ENCODE measurements around the gene CTTNBP2. TPM values are rescaled to one million over a fixed set of nuclear protein-coding genes. Genes with fewer than 3 reads are reported as not detected.

The CTTNBP2 gene
- total and polyA plus RNA-seq, 9 donors: 2.6 to 18.4 (median 10.0) TPM

DNA sequence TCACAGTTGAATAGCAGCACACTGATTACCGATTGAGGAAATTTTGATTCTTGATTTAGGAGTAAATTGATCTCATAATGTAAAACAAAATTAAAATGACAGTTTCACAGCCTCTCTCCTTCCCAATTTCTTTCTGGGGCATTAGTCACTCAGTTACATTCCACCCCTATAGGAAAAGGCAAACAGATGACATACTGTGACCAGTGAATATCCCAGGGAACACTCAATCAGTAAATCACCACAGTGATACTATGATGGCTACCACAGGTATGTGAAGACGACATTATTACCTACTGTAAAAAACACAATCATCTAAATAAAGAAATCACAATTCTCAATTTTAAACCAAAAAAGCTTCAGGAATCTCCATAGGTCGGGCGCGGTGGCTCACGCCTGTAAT, 15.5 kb downstream of the CTTNBP2 start:
- TF ChIP-seq POLR2A (IDR thresholded peaks at IDR 0.05) (no peak), EP300 (IDR thresholded peaks at IDR 0.05) (no peak)
- TF ChIP-seq, protein P1, sequence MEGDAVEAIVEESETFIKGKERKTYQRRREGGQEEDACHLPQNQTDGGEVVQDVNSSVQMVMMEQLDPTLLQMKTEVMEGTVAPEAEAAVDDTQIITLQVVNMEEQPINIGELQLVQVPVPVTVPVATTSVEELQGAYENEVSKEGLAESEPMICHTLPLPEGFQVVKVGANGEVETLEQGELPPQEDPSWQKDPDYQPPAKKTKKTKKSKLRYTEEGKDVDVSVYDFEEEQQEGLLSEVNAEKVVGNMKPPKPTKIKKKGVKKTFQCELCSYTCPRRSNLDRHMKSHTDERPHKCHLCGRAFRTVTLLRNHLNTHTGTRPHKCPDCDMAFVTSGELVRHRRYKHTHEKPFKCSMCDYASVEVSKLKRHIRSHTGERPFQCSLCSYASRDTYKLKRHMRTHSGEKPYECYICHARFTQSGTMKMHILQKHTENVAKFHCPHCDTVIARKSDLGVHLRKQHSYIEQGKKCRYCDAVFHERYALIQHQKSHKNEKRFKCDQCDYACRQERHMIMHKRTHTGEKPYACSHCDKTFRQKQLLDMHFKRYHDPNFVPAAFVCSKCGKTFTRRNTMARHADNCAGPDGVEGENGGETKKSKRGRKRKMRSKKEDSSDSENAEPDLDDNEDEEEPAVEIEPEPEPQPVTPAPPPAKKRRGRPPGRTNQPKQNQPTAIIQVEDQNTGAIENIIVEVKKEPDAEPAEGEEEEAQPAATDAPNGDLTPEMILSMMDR (IDR thresholded peaks at IDR 0.05): no peak
- Histone ChIP-seq H3K36me3 (no peaks in the 10 kb centered on the region), H3K27ac (no peak overlapping the region), H3K4me3 (no peak overlapping the region), H3K27me3 (no peaks in the 10 kb centered on the region), H3K9me3 (no peaks in the 10 kb centered on the region), H3K4me1 (ENCODE audit: insufficient read depth) (no peaks in the 10 kb centered on the region)
- DNase-seq: no peak
- 93 to 97% (median 96%) methylated on average over 6 of the region's 6 CpGs for WGBS, 3 donors
- intact Hi-C loops (cut with DNase I): no loop called here

- intact Hi-C loops (cut with DNase I): no loop called here
- Histone ChIP-seq H3K27me3 (no peaks in the 10 kb centered on the region), H3K27ac (no peak overlapping the region), H3K4me3 (no peak overlapping the region), H3K9me3 (no peaks in the 10 kb centered on the region), H3K36me3 (no peaks in the 10 kb centered on the region), H3K4me1 (ENCODE audit: insufficient read depth) (no peaks in the 10 kb centered on the region)
- TF ChIP-seq POLR2A (IDR thresholded peaks at IDR 0.05) (no peak), EP300 (IDR thresholded peaks at IDR 0.05) (no peak)
- TF ChIP-seq, protein P1 (IDR thresholded peaks at IDR 0.05): no peak
- DNase-seq: no peak
Measured at GRCh38 chr7:117856196-117856595, 17.0 kb downstream of the CTTNBP2 start.

GRCh38 chr7:117854186-117854585, 19.1 kb downstream of the CTTNBP2 start:
- TF ChIP-seq, protein P1 (IDR thresholded peaks at IDR 0.05): no peak
- TF ChIP-seq EP300 (IDR thresholded peaks at IDR 0.05) (no peak), POLR2A (IDR thresholded peaks at IDR 0.05) (no peak)
- H3K27me3 ChIP-seq: no peaks in the 10 kb centered on the region
- no peak for DNase-seq
- H3K27ac ChIP-seq: no peak overlapping the region
- H3K4me1 ChIP-seq (ENCODE audit: insufficient read depth): no peaks in the 10 kb centered on the region
- H3K9me3 ChIP-seq: no peaks in the 10 kb centered on the region
- WGBS, 3 donors: 89 to 91% (median 89%) methylated on average over 1 of the region's 1 CpG
- intact Hi-C loops (cut with DNase I): no loop called here
- no peak overlapping the region for H3K4me3 ChIP-seq
- no peaks in the 10 kb centered on the region for H3K36me3 ChIP-seq

DNA sequence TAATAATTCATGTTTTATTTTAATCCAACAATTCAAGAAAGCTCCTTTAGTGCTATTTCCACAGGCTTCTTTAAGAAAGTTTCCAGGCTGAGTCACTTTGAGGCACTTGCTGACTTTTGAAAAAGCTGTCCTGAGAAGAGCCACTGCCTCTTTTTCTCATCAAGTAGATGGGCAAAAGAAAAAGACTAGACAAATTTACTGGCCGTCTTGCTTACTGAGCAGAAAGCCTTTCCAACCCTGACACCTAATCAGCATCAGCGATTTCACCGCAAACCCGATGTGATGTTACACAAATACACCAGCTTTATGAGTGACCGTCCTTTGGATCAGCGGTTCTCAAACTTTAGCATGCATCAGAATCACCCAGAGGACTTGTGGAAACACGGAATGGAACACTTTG, 24.3 kb downstream of the CTTNBP2 start:
- Histone ChIP-seq H3K9me3 (no peaks in the 10 kb centered on the region), H3K36me3 (no peaks in the 10 kb centered on the region), H3K27ac (no peak overlapping the region), H3K4me3 (no peak overlapping the region), H3K27me3 (no peaks in the 10 kb centered on the region), H3K4me1 (ENCODE audit: insufficient read depth) (no peaks in the 10 kb centered on the region)
- intact Hi-C loops (cut with DNase I): no loop called here
- DNase-seq: no peak
- WGBS, 3 donors: 86 to 92% (median 90%) methylated on average over 7 of the region's 7 CpGs
- TF ChIP-seq POLR2A (IDR thresholded peaks at IDR 0.05): no peak
- TF ChIP-seq, protein P1 (IDR thresholded peaks at IDR 0.05): no peak
- TF ChIP-seq EP300 (IDR thresholded peaks at IDR 0.05): no peak

- no peaks in the 10 kb centered on the region for H3K27me3 ChIP-seq
- WGBS, 3 donors: 94 to 97% (median 96%) methylated on average over 2 of the region's 2 CpGs
- intact Hi-C loops (cut with DNase I): no loop called here
- no peaks in the 10 kb centered on the region for H3K9me3 ChIP-seq
- TF ChIP-seq EP300 (IDR thresholded peaks at IDR 0.05) (no peak), POLR2A (IDR thresholded peaks at IDR 0.05) (no peak)
- TF ChIP-seq, protein P1 (IDR thresholded peaks at IDR 0.05): no peak
- no peak overlapping the region for H3K4me3 ChIP-seq
- no peak for DNase-seq
- H3K27ac ChIP-seq: no peak overlapping the region
- no peaks in the 10 kb centered on the region for H3K36me3 ChIP-seq
- no peaks in the 10 kb centered on the region for H3K4me1 ChIP-seq (ENCODE audit: insufficient read depth)
Measured at GRCh38 chr7:117844678-117845077, 28.6 kb downstream of the CTTNBP2 start.
